GM23338 (cell line): ENCODE measurements around the gene CEACAM4. TPM values are rescaled to one million over a fixed set of nuclear protein-coding genes. Genes with fewer than 3 reads are reported as not detected.

Source experiments
- ATAC-seq: fragments of 200-7000 bp; cut with Tn5 transposase; 3 replicates; pipeline ENCODE4 v1.9.1; 2020
- DNase-seq: peaks from one replicate; pipeline ENCODE4 v3.0.0-alpha.2; 2015; ENCODE audit warnings: low spot score
- H2AFZ ChIP-seq: fragments of 200-600 bp; sonication (generic); 2 replicates; pipeline ENCODE4 v1.8.0; 2016; ENCODE audit warnings: antibody characterized with exemption, mild to moderate bottlenecking, moderate library complexity
- H3F3A ChIP-seq: fragments of 200-600 bp; sonication (generic); replicated peaks from 2 replicates; pipeline ENCODE4 v1.8.0; 2017; ENCODE audit warnings: antibody characterized with exemption, mixed run types, low read depth
- H3K27ac ChIP-seq: fragments of 200-600 bp; sonication (generic); 2 replicates; pipeline ENCODE4 v1.6.1; 2016; ENCODE audit warnings: low read depth
- H3K27me3 ChIP-seq: fragments of 200-600 bp; sonication (generic); 2 replicates; pipeline ENCODE4 v1.8.0; 2016; ENCODE audit warnings: mild to moderate bottlenecking, mixed run types, moderate library complexity; ENCODE audit not compliant: insufficient read depth
- H3K36me3 ChIP-seq: fragments of 200-600 bp; sonication (generic); 2 replicates; pipeline ENCODE4 v1.8.0; 2016; ENCODE audit warnings: mild to moderate bottlenecking; ENCODE audit not compliant: insufficient read depth
- H3K4me1 ChIP-seq: fragments of 200-600 bp; sonication (generic); 2 replicates; pipeline ENCODE4 v1.8.0; 2016; ENCODE audit warnings: mild to moderate bottlenecking, moderate library complexity; ENCODE audit not compliant: insufficient read depth
- H3K4me2 ChIP-seq: fragments of 200-600 bp; sonication (generic); 2 replicates; pipeline ENCODE4 v1.7.1; 2017; ENCODE audit warnings: mixed run types
- H3K4me3 ChIP-seq: fragments of 200-600 bp; sonication (generic); 2 replicates; pipeline ENCODE4 v1.6.1; 2016; ENCODE audit warnings: mixed run types
- H3K79me2 ChIP-seq: fragments of 200-600 bp; sonication (generic); replicated peaks from 2 replicates; pipeline ENCODE4 v1.8.0; 2017; ENCODE audit warnings: mild to moderate bottlenecking; ENCODE audit not compliant: insufficient read depth
- H3K9me2 ChIP-seq: fragments of 200-600 bp; sonication (generic); 2 replicates; pipeline ENCODE4 v1.8.0; 2017; ENCODE audit not compliant: insufficient read depth
- H4K20me1 ChIP-seq: fragments of 200-600 bp; sonication (generic); replicated peaks from 2 replicates; pipeline ENCODE4 v1.8.0; 2017; ENCODE audit warnings: mild to moderate bottlenecking; ENCODE audit not compliant: insufficient read depth
- H3K27ac Mint-ChIP-seq: 2 replicates; pipeline ENCODE4 v1.8.0; 2020; ENCODE audit warnings: inconsistent platforms, mild to moderate bottlenecking, moderate library complexity, mixed read lengths
- H3K27me3 Mint-ChIP-seq: 3 replicates; pipeline ENCODE4 v1.8.0; 2022; ENCODE audit warnings: low read depth, mild to moderate bottlenecking, moderate library complexity, mixed read lengths, inconsistent platforms; ENCODE audit not compliant: insufficient read depth, poor library complexity
- H3K36me3 Mint-ChIP-seq: 3 replicates; pipeline ENCODE4 v1.8.0; 2021; ENCODE audit warnings: low read depth, mild to moderate bottlenecking, inconsistent platforms, moderate library complexity, mixed read lengths
- H3K4me1 Mint-ChIP-seq: 3 replicates; pipeline ENCODE4 v1.8.0; 2020; ENCODE audit warnings: mild to moderate bottlenecking, inconsistent platforms, mixed read lengths
- H3K4me3 Mint-ChIP-seq: 3 replicates; pipeline ENCODE4 v1.8.0; 2021; ENCODE audit warnings: moderate library complexity, mild to moderate bottlenecking, inconsistent platforms, mixed read lengths
- H3K9me3 Mint-ChIP-seq: 3 replicates; pipeline ENCODE4 v1.8.0; 2020; ENCODE audit warnings: moderate library complexity, mild to moderate bottlenecking, inconsistent platforms, mixed read lengths
- CREB1 ChIP-seq: fragments of 250-450 bp; sonication (Bioruptor Pico); IDR thresholded peaks from 2 replicates; pipeline ENCODE4 v1.5.0; 2020; ENCODE audit warnings: low read depth, mild to moderate bottlenecking, moderate library complexity
- ETS1 ChIP-seq: IDR thresholded peaks from 2 replicates; pipeline ENCODE4 v1.6.1; 2016; ENCODE audit warnings: antibody characterized with exemption
- EZH2 ChIP-seq: fragments of 200-600 bp; sonication (generic); IDR thresholded peaks from one replicate; pipeline ENCODE4 v1.8.0; 2017; ENCODE audit warnings: antibody characterized with exemption, mild to moderate bottlenecking, low read depth; ENCODE audit not compliant: unreplicated experiment
- EZH2phosphoT487 ChIP-seq: fragments of 200-600 bp; sonication (generic); IDR thresholded peaks from one replicate; pipeline ENCODE4 v1.8.1; 2018; ENCODE audit warnings: antibody characterized with exemption; ENCODE audit not compliant: unreplicated experiment
- JUNB ChIP-seq: IDR thresholded peaks from one replicate; pipeline ENCODE4 v1.6.1; 2016; ENCODE audit warnings: antibody characterized with exemption; ENCODE audit not compliant: unreplicated experiment
- ZNF114 ChIP-seq: fragments of 250-450 bp; sonication (Bioruptor Pico); IDR thresholded peaks from 2 replicates; pipeline ENCODE4 v1.5.0; 2020; ENCODE audit warnings: mild to moderate bottlenecking, moderate library complexity
- ZNF331 ChIP-seq: fragments of 250-450 bp; sonication (Bioruptor Pico); IDR thresholded peaks from 2 replicates; pipeline ENCODE4 v1.5.0; 2020; ENCODE audit warnings: low read depth, mild to moderate bottlenecking, moderate library complexity
- polyA plus RNA-seq: library from polyadenylated mRNA; unstranded; fragments of >200 nt; fragmentation: Nextera tagmentation; extraction: Ambion mirVana; gene quantifications from 2 replicates; pipeline ENCODE4 v1.2.1, GENCODE V29; 2016
- total RNA-seq: library from RNA; depleted of rRNA; stranded (reverse); fragments of >200 nt; shearing (Covaris generic); gene quantifications from 2 replicates; pipeline ENCODE4 v1.2.3, GENCODE V29; 2014
- TF ChIP-seq, protein P1 (sequence below), 2 experiments: fragments of 200-600 bp in 1 of 2; sonication (generic) in 1 of 2; conservative IDR thresholded peaks; 2 replicates each; pipeline versions ENCODE4 v1.5.1 to v1.6.1; 2016 to 2017; ENCODE audit warnings: antibody characterized with exemption in 2 of 2, low read depth in 2 of 2, mild to moderate bottlenecking in 2 of 2, moderate library complexity in 1 of 2

Gene CEACAM4
- total and polyA plus RNA-seq, 2 experiments from 2014 or later: not detected

DNA sequence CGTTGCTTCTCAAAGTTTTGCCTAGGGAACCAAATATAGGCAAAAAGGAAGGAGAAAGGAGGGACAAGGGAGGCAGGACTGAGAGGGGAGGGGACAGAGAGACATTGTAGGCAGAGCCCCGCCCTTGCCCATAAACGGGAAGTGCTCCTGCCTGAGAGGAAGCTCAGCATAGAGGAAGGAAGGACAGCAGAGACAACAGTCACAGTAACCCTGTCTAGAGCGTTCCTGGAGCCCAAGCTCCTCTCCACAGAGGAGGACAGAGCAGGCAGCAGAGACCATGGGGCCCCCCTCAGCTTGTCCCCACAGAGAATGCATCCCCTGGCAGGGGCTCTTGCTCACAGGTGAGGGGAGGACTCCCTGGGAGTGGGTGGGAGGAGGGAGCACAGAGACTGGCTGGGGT lies 50.9 kb downstream of the CEACAM4 start, which contains the start of gene CEACAM21:
TSS of gene CEACAM21 (plus strand) at position 169 of the 400 bp plus-strand sequence. CDS start at position 278, 109 bp downstream.
- H3K9me3 Mint-ChIP-seq: peaks cover 18% of the 10 kb centered on the region
- peak; percentile 56 for ATAC-seq
- Histone ChIP-seq H3K36me3 (no peaks in the 10 kb centered on the region), H3K27ac (no peak within 1 kb of the TSS), H3K4me2 (no peak within 1 kb of the TSS), H3K79me2 (no peaks in the 10 kb centered on the region), H3K27me3 (peaks cover 19% of the 10 kb centered on the region; the same call in 1 of the 2 replicates), H3F3A (no peaks in the 10 kb centered on the region), H3K4me3 (no peak within 1 kb of the TSS), H2AFZ (peak within 1 kb of the TSS; percentile 59; the same call in 1 of the 2 replicates), H3K4me1 (no peaks in the 10 kb centered on the region), H4K20me1 (no peaks in the 10 kb centered on the region), H3K9me2 (no peaks in the 10 kb centered on the region)
- peaks cover 9% of the 10 kb centered on the region for H3K27me3 Mint-ChIP-seq
- 0 out of 3 replicates have a peak, but pooled peaks cover 2% of the 10 kb centered on the region for H3K4me1 Mint-ChIP-seq
- H3K4me3 Mint-ChIP-seq: no peak within 1 kb of the TSS
- TF ChIP-seq CREB1 (no peak), EZH2 (no peak), ETS1 (no peak), ZNF331 (CRISPR knock-in tag) (no peak), ZNF114 (no peak), JUNB (no peak)
- TF ChIP-seq, protein P1, sequence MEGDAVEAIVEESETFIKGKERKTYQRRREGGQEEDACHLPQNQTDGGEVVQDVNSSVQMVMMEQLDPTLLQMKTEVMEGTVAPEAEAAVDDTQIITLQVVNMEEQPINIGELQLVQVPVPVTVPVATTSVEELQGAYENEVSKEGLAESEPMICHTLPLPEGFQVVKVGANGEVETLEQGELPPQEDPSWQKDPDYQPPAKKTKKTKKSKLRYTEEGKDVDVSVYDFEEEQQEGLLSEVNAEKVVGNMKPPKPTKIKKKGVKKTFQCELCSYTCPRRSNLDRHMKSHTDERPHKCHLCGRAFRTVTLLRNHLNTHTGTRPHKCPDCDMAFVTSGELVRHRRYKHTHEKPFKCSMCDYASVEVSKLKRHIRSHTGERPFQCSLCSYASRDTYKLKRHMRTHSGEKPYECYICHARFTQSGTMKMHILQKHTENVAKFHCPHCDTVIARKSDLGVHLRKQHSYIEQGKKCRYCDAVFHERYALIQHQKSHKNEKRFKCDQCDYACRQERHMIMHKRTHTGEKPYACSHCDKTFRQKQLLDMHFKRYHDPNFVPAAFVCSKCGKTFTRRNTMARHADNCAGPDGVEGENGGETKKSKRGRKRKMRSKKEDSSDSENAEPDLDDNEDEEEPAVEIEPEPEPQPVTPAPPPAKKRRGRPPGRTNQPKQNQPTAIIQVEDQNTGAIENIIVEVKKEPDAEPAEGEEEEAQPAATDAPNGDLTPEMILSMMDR (conservative IDR thresholded peaks at IDR 0.05; ENCODE audit: low read depth in 2 of 2): no peak
- no peak within 1 kb of the TSS for H3K27ac Mint-ChIP-seq
- H3K36me3 Mint-ChIP-seq: peaks cover 6% of the 10 kb centered on the region; the same call in 1 of the 3 replicates
- no peak for DNase-seq

GRCh38 chr19:41570639-41571112 lies 56.2 kb downstream of the CEACAM4 start:
- Histone ChIP-seq H2AFZ (peak overlapping the region; percentile 89), H3K4me2 (peak overlapping the region; percentile 49; the same call in 1 of the 2 replicates), H3K4me1 (0 out of 2 replicates have a peak, but pooled peaks cover 4% of the 10 kb centered on the region), H3K9me2 (no peaks in the 10 kb centered on the region), H3K27me3 (peaks cover 66% of the 10 kb centered on the region), H3K36me3 (no peaks in the 10 kb centered on the region), H4K20me1 (no peaks in the 10 kb centered on the region; the same call in 1 of the 2 replicates), H3K4me3 (no peak overlapping the region), H3F3A (no peaks in the 10 kb centered on the region), H3K27ac (no peak overlapping the region), H3K79me2 (no peaks in the 10 kb centered on the region)
- ATAC-seq: peak; percentile 99
- DNase-seq: peak; percentile 94
- Mint-ChIP-seq H3K27ac (no peak overlapping the region), H3K4me1 (peaks cover 10% of the 10 kb centered on the region; the same call in 2 of the 3 replicates), H3K9me3 (no peaks in the 10 kb centered on the region), H3K4me3 (no peak overlapping the region), H3K27me3 (peaks cover 37% of the 10 kb centered on the region), H3K36me3 (no peaks in the 10 kb centered on the region)
- no peak for TF ChIP-seq EZH2phosphoT487
- TF ChIP-seq, protein P1 (conservative IDR thresholded peaks at IDR 0.05; ENCODE audit: low read depth in 2 of 2): peak; percentile 80 to 94
